CD4-positive, alpha-beta T cell treated with Interleukin-4 for 1 hour (primary cell): ENCODE data around the gene DLX1.
"Not testable (repeated sequence)": the region's sequence is repeated elsewhere in the genome, so short reads cannot be mapped to it uniquely, and the experiment has no call there.

Experiments
- DNase-seq, 2 donors: peaks; one replicate each; pipeline ENCODE4 v3.0.0-alpha.2; 2020 to 2022

The DLX1 gene

DNA sequence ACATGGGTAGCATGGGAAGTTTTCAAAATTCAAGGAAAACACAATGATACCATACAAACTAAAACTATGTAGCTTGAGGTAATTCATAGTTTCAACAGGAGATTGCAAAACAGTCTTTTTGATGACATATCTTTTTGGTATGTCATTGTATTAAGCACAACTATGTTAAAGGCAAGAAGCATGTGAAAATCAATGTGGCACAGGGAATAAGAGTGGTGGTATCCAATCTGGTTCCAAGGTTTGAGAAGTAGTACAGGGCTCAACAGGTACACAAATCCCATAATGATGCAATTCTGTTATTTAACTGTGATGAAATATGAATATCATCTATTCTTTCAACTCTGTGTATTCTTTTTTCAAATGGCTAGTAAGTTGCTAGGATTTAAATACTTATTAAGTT lies 33.8 kb downstream of the DLX1 start:
- DNase-seq: no peak

DNA sequence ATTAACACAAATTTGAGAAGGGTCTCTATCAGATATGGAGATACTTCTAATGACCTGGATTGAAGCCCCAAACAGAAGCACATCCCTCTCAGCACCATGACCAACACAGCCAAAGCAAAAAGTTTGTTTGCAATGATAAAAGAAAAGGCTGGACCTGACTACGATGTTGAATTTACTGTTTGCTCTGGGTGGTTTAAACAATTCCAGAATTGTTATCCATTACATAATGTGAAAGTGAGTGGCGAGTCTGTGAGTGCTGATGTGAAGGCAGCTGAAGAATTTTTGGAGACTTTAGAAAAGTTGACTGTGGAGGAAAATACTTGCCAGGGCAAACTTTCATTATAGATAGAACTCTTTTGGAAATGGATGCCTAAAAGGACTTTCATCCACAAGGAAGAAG lies 34.8 kb downstream of the DLX1 start:
- no peak for DNase-seq

DNA sequence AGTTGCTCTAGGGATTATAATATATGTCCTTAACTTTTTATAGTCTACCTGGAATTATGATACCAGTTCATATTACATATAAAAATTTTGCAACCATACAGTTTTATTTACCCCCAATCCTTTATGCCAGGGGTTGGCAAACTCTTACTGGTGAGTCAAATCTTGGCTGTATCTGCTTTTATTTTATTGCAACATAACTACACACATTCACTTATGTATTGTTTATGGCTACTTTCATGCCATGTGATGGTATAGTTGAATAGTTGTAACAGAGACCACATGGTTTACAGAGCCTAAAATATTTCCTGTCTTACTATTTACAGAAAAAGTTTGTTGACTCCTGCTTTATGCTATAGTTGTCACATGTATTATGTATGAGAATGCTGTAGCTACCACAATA lies 43.2 kb downstream of the DLX1 start:
- no peak for DNase-seq

DNA sequence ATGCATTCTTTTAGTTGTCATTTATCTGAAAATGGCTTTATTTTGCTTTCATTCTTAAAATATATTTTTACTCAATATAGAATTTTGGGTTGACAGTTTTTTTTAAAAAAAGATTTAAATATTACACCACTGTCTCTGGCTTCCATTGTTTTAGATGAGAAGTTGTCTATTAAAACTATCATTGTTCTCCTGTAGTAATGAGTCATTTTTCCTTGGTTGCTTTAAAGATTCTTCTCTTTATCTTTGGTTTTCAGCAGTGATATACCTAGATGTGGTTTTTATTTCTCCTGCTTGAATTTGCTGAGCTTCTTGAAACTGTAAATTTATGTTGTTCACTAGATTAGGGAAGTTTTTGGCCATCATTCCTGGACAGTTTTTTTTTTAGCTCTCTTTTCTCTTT lies 44.1 kb downstream of the DLX1 start:
- no peak for DNase-seq

DNA sequence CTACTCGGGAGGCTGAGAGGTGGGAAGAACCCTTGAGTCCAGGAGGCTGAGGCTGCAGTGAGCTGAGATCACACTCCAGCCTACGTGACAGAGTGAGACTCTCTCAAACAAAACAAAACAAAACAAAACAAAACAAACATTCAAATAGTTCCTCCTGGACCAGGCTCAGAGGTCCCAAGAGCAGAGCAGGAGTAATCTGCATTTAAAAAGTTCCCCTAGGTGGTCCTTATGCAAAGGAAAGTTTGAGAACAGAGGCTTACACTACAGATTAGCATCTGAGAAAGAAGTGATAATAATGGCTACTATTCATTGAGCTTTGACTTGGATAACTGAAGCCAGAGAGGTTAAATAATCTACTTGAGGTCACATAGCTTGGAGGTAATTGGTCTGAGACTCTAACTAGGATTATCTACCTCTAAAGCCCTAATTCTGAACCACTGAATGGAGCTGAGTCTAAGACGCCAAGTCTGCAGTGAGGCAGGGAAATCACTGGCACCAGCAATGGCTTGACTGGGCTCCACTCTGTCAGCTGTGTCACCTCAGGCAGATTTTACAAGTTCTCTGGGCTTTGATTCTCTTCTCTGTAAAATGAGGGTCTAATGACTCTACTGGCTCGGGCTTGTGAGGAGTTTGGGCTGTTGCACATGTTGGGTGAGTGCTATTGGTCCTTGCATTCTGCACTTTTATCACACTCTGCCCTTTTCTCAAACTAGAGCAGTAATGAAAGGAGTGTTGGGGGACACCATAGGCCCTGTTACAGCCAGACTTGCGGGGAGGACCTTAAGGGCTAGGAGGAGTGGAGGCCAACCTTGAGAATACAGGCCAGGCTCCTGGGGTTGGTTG lies 46.6 kb downstream of the DLX1 start:
- DNase-seq: no peak

DNA sequence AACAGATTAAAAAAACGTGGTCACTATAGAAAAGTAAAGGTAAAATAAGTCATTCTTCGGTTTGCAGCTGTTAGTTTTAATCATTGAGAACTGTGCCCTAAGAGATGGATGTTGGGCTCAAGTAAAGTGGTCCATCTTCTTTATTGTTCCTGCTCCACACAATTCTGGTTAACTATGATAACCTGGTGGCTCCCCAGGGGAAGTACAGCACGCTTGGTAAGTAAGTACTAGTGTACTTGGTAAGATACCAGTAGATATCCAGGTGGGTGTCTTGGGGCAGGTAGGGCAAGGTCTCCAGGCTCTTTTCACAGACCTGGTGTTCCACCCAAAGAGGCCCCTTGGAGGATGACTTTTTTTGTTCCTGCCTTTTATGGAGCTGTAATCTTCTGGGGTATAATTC lies 49.0 kb downstream of the DLX1 start:
- no peak for DNase-seq

DNA sequence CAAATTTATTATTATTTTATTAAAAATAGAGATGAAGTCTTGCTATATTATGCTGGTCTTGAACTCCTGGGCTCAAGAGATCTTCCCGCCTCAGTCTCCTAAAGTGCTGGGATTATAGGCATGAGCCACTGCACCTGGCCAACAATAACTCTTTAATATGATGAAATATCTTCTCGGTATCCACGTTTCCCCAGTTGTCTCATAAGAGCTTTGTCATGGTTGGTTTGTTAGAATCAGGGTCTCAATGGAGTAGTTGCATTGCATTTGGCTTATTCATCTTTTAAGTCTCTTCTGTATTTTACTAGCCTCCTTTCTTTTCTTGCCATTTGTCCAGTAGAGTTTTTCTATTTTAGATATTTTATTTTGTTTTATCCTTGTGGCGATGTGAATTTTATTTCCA lies 50.1 kb downstream of the DLX1 start:
- no peak for DNase-seq

DNA sequence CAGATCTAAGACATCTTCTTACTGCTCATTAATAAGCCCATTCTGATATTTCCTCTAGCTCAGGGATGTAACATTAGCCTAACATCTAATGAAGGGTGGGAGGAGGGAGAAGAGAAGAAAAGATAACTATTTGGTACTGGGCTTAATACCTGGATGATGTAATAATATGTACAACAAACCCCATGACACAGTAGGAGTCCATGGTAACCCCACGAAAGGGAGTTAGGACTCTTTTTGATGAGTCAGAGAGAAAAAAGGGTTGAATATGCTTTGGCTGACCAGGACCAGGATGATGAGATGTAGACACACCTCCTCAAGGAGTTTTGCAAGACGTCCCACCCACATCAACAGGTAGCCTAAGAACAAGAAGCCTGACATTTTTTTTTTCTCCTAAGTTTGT lies 51.8 kb downstream of the DLX1 start:
- no peak for DNase-seq

DNA sequence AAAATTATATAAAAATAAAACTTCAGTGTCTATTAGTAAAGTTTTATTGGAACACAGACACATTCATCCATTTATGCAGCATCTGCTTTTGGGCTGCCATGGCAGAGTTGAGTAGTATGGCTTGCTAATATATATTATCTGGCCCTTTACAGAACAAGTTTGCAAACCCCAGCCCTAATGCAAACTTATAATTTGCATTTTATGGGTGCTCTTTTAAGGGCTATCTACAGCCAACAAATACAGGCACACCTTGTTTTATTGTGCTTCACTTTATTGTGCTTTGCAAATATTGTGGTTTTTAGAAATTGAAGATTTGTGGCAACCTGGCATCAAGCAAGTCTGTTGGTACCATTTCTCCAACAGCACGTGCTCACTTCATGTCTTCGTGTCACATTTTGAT lies 52.6 kb downstream of the DLX1 start:
- DNase-seq: no peak

DNA sequence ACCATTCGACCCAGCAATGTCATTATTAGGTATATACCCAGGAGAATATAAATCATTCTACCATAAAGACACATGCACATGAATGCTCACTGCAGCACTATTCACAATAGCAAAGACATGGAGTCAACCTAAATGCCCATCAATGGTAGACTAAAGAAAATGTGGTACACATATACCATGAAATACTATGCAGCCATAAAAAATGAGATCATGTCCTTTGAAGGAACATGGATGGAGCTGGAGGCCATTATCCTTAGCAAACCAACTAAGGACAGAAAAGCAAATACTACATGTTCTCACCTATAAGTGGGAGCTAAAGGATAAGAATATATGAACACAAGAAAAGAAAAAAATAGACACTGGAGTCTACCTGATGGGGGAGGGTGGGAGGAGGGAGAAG lies 53.4 kb downstream of the DLX1 start:
- not testable (repeated sequence) for DNase-seq
